Neural cell (in vitro differentiated cells): ENCODE data around the gene ME1. TPM values are rescaled to one million over a fixed set of nuclear protein-coding genes. Genes with fewer than 3 reads are reported as not detected.

Experiments
- H2AFZ ChIP-seq: fragments of 200-600, 300-800 bp; sonication (generic), shearing (Covaris generic); 2 replicates; pipeline ENCODE4 v1.6.0; 2014; ENCODE audit warnings: low read depth, mild to moderate bottlenecking, antibody characterized with exemption, low read length, moderate library complexity
- H3F3A ChIP-seq: fragments of 200-600 bp; shearing (Covaris generic); 2 replicates; pipeline ENCODE4 v1.6.1; 2016; ENCODE audit warnings: mild to moderate bottlenecking, moderate library complexity, mixed read lengths, antibody characterized with exemption, low read length; ENCODE audit not compliant: insufficient read depth, poor library complexity, severe bottlenecking
- H3K27ac ChIP-seq: fragments of 200-600, 300-800 bp; sonication (generic), shearing (Covaris generic); 2 replicates; pipeline ENCODE4 v1.5.1; 2014; ENCODE audit warnings: mild to moderate bottlenecking, low read length, moderate library complexity
- H3K27me3 ChIP-seq: fragments of 300-800, 200-600 bp; sonication (generic), shearing (Covaris generic); 2 replicates; pipeline ENCODE4 v1.6.0; 2014; ENCODE audit warnings: mild to moderate bottlenecking, low read depth, low read length, moderate library complexity; ENCODE audit not compliant: insufficient read depth
- H3K36me3 ChIP-seq: fragments of 300-800, 200-600 bp; sonication (generic), shearing (Covaris generic); 2 replicates; pipeline ENCODE4 v1.5.1; 2014; ENCODE audit warnings: mild to moderate bottlenecking, antibody characterized with exemption, low read length, moderate library complexity; ENCODE audit not compliant: insufficient read depth
- H3K4me2 ChIP-seq: fragments of 300-800, 200-600 bp; sonication (generic), shearing (Covaris generic); 2 replicates; pipeline ENCODE4 v1.6.0; 2014; ENCODE audit warnings: mild to moderate bottlenecking, low read length
- H3K4me3 ChIP-seq: fragments of 300-800, 200-600 bp; sonication (generic), shearing (Covaris generic); 2 replicates; pipeline ENCODE4 v1.5.1; 2014; ENCODE audit warnings: mild to moderate bottlenecking, low read length, moderate library complexity
- H3K79me2 ChIP-seq: fragments of 200-600 bp; shearing (Covaris generic); replicated peaks from 2 replicates; pipeline ENCODE4 v1.6.0; 2014; ENCODE audit warnings: mild to moderate bottlenecking, low read length, moderate library complexity; ENCODE audit not compliant: insufficient read depth
- H3K9ac ChIP-seq: fragments of 300-800, 200-600 bp; sonication (generic), shearing (Covaris generic); 2 replicates; pipeline ENCODE4 v1.6.1; 2016; ENCODE audit warnings: mild to moderate bottlenecking, low read length, mixed read lengths
- H3K9me2 ChIP-seq: fragments of 200-600 bp; shearing (Covaris generic); 2 replicates; pipeline ENCODE4 v1.6.1; 2016; ENCODE audit warnings: mild to moderate bottlenecking, low read length, mixed read lengths; ENCODE audit not compliant: insufficient read depth
- H3K9me3 ChIP-seq: fragments of 200-600, 300-800 bp; sonication (generic), shearing (Covaris generic); 2 replicates; pipeline ENCODE4 v1.6.1; 2016; ENCODE audit warnings: mild to moderate bottlenecking, mixed run types, low read length, moderate library complexity, mixed read lengths
- H4K20me1 ChIP-seq: fragments of 200-600 bp; shearing (Covaris generic); 2 replicates; pipeline ENCODE4 v1.6.1; 2016; ENCODE audit warnings: mild to moderate bottlenecking, mixed run types; ENCODE audit not compliant: insufficient read depth
- EP300 ChIP-seq: fragments of 450-650 bp; conservative IDR thresholded peaks from 2 replicates; pipeline ENCODE4 v1.6.1; 2014; ENCODE audit warnings: antibody characterized with exemption, mild to moderate bottlenecking, moderate library complexity; ENCODE audit not compliant: poor library complexity, severe bottlenecking
- EZH2 ChIP-seq: fragments of 200-600, 300-800 bp; shearing (Covaris generic), sonication (generic); IDR thresholded peaks from 2 replicates; pipeline ENCODE4 v1.6.1; 2014; ENCODE audit warnings: antibody characterized with exemption, low read length, borderline replicate concordance, mild to moderate bottlenecking; ENCODE audit not compliant: insufficient read depth, poor library complexity, severe bottlenecking
- MXI1 ChIP-seq: fragments of 450-650 bp; conservative IDR thresholded peaks from 2 replicates; pipeline ENCODE4 v1.6.1; 2014; ENCODE audit warnings: antibody characterized with exemption, mild to moderate bottlenecking; ENCODE audit not compliant: poor library complexity, severe bottlenecking
- POLR2AphosphoS5 ChIP-seq: IDR thresholded peaks from 2 replicates; pipeline ENCODE4 v1.6.1; 2012
- RAD21 ChIP-seq: fragments of 450-650 bp; conservative IDR thresholded peaks from 2 replicates; pipeline ENCODE4 v1.6.1; 2014; ENCODE audit warnings: antibody characterized with exemption, mild to moderate bottlenecking, moderate library complexity
- REST ChIP-seq: IDR thresholded peaks from 2 replicates; pipeline ENCODE4 v1.6.1; 2012; ENCODE audit warnings: borderline replicate concordance
- SMC3 ChIP-seq: fragments of 450-650 bp; conservative IDR thresholded peaks from 2 replicates; pipeline ENCODE4 v1.6.1; 2014; ENCODE audit warnings: antibody characterized with exemption, mild to moderate bottlenecking, moderate library complexity; ENCODE audit not compliant: poor library complexity
- TAF1 ChIP-seq: IDR thresholded peaks from 2 replicates; pipeline ENCODE4 v1.6.1; 2012; ENCODE audit warnings: low read depth
- polyA plus RNA-seq: library from polyadenylated mRNA; depleted of rRNA; stranded (reverse); fragments of >200 nt; gene quantifications from 2 replicates; pipeline ENCODE4 v1.2.3, GENCODE V29; 2014
- TF ChIP-seq, protein P1 (sequence below): fragments of 450-650 bp; IDR thresholded peaks from 2 replicates; pipeline ENCODE4 v1.5.1; 2014; ENCODE audit warnings: antibody characterized with exemption, mild to moderate bottlenecking, moderate library complexity; ENCODE audit not compliant: poor library complexity, severe bottlenecking

Gene ME1
- polyA plus RNA-seq, 1 donor from 2014 or later = 0.09 TPM

- H3K4me2 ChIP-seq = no peak overlapping the region
- no peaks in the 10 kb centered on the region for H3K36me3 ChIP-seq
- no peak overlapping the region for H2AFZ ChIP-seq
- no peaks in the 10 kb centered on the region for H4K20me1 ChIP-seq
- TF ChIP-seq RAD21 (no peak), TAF1 (no peak), REST (no peak), POLR2AphosphoS5 (no peak), MXI1 (no peak), EP300 (no peak), EZH2 (no peak), SMC3 (no peak)
- TF ChIP-seq, protein P1, sequence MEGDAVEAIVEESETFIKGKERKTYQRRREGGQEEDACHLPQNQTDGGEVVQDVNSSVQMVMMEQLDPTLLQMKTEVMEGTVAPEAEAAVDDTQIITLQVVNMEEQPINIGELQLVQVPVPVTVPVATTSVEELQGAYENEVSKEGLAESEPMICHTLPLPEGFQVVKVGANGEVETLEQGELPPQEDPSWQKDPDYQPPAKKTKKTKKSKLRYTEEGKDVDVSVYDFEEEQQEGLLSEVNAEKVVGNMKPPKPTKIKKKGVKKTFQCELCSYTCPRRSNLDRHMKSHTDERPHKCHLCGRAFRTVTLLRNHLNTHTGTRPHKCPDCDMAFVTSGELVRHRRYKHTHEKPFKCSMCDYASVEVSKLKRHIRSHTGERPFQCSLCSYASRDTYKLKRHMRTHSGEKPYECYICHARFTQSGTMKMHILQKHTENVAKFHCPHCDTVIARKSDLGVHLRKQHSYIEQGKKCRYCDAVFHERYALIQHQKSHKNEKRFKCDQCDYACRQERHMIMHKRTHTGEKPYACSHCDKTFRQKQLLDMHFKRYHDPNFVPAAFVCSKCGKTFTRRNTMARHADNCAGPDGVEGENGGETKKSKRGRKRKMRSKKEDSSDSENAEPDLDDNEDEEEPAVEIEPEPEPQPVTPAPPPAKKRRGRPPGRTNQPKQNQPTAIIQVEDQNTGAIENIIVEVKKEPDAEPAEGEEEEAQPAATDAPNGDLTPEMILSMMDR = no peak
- H3K4me3 ChIP-seq = no peak overlapping the region
- H3K79me2 ChIP-seq = no peaks in the 10 kb centered on the region
- H3K27me3 ChIP-seq = no peaks in the 10 kb centered on the region
- no peaks in the 10 kb centered on the region for H3F3A ChIP-seq
- H3K9me2 ChIP-seq = no peaks in the 10 kb centered on the region
- no peak overlapping the region for H3K9ac ChIP-seq
- no peak overlapping the region for H3K27ac ChIP-seq
- H3K9me3 ChIP-seq = no peaks in the 10 kb centered on the region
These were observed 76.1 kb downstream of the ME1 start for GRCh38 chr6:83354747-83355146.

GRCh38 chr6:83352424-83353061 is 78.3 kb downstream of the ME1 start:
- Histone ChIP-seq H2AFZ (no peak overlapping the region), H3K4me3 (no peak overlapping the region), H3K27me3 (no peaks in the 10 kb centered on the region)

More at GRCh38 chr6:83352424-83353061, 78.3 kb downstream of the ME1 start:
- no peaks in the 10 kb centered on the region for H3K36me3 ChIP-seq
- no peaks in the 10 kb centered on the region for H3K79me2 ChIP-seq
- H3K9ac ChIP-seq = no peak overlapping the region
- no peaks in the 10 kb centered on the region for H3K9me2 ChIP-seq
- no peak overlapping the region for H3K4me2 ChIP-seq
- no peak overlapping the region for H3K27ac ChIP-seq
- H4K20me1 ChIP-seq = no peaks in the 10 kb centered on the region
- TF ChIP-seq EP300 (no peak), REST (no peak), TAF1 (no peak)
- TF ChIP-seq, protein P1 = no peak
- H3K9me3 ChIP-seq = no peaks in the 10 kb centered on the region
- no peaks in the 10 kb centered on the region for H3F3A ChIP-seq
